ENCODE data around the gene RGS6. TPM values are rescaled to one million over a fixed set of nuclear protein-coding genes. Genes with fewer than 3 reads are reported as not detected.

The RGS6 gene
- total and polyA plus RNA-seq, 2 of the 4 experiments (the other 2 are of a cell fraction) = not detected

DNA sequence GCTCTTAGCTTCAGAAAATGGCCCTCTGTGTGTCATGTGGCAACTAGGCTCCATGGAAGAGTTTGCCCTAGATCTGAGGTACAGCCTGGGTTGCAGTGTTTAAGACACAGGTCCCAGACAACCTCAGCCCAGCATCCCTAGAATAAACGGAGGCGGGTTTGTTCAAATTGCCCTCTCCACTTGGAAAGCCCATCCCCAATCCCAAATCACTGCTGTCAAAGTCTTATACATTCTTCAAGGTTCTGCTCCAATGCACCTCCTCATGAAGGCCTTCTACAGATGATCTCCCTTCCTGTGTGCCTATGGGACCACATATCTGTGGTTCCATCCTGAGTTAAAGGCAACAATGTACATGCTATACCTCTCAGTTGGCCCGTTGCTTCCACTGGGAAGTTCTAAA is 671.9 kb downstream of the RGS6 start:
- POLR2A ChIA-PET (ENCODE audit: unreplicated experiment) = no interaction called here
- H3K14ac ChIP-seq (replicated peaks; ENCODE audit: low read depth, low read length) = no peak overlapping the region; the same call in 1 of the 2 replicates
- peak overlapping the region; percentile 42; the same call in 1 of the 2 replicates for H2BK120ac ChIP-seq (ENCODE audit: low read depth, low read length)
- H3K79me1 ChIP-seq (ENCODE audit: low read depth in 1 of 2, low read length in 2 of 2) = peaks cover 0 to 15% of the 10 kb centered on the region in 2 experiments; a peak in 1 of 4 replicates
- no peak overlapping the region; a peak in 1 of 4 replicates for H4K8ac ChIP-seq (ENCODE audit: low read depth in 2 of 2, low read length in 2 of 2)
- H2AFZ ChIP-seq (replicated peaks; ENCODE audit: low read length, poor library complexity) = no peak overlapping the region
- peaks cover 19% of the 10 kb centered on the region for H3K4me1 ChIP-seq (ENCODE audit: control insufficient read depth, insufficient read depth, low read length)
- ATAC-seq (ENCODE audit: low read depth) (no peak), DNase-seq (no peak)
- WGBS, 2 experiments (ENCODE audit: extremely low coverage in 2 of 2, insufficient read length in 1 of 2) = 44% methylated on average over 1 of the region's 3 CpGs; no CpG with 5 or more reads in 1 of the 2 experiments
- in situ Hi-C loops (cut with MboI; ENCODE audit: low sequenced_read_pairs) = loop anchor here (10.0 kb wide), 1 partner anchor 79 kb away; no protein-coding TSS in a partner anchor
- H3K27me3 ChIP-seq (ENCODE audit: control insufficient read depth, insufficient read depth, low read length) = no peaks in the 10 kb centered on the region
- no peak overlapping the region for H3K9ac ChIP-seq (ENCODE audit: low read depth, low read length)
- peak overlapping the region; percentile 21; the same call in 2 of the 3 replicates for H2BK15ac ChIP-seq (ENCODE audit: low read depth, low read length)
- peak overlapping the region; percentile 58; the same call in 1 of the 2 replicates for H3K4ac ChIP-seq (ENCODE audit: low read depth, low read length)
- peak overlapping the region; percentile 72 for H2AK5ac ChIP-seq (ENCODE audit: low read depth, low read length)
- dilution Hi-C loops (cut with HindIII; ENCODE audit: low sequenced_read_pairs, unreplicated experiment) = no loop called here
- H4K20me1 ChIP-seq (ENCODE audit: insufficient read depth, low read length) = no peaks in the 10 kb centered on the region
- peaks cover 12% of the 10 kb centered on the region for H3K9me1 ChIP-seq (ENCODE audit: insufficient read depth, low read length)
- no peak overlapping the region for H3K18ac ChIP-seq (ENCODE audit: low read depth, low read length)
- no peaks in the 10 kb centered on the region for H3K36me3 ChIP-seq (ENCODE audit: control insufficient read depth, insufficient read depth, low read length)
- H3K4me2 ChIP-seq (ENCODE audit: low read depth, low read length) = no peak overlapping the region
- peak overlapping the region; percentile 11 for H4K91ac ChIP-seq (ENCODE audit: insufficient read depth, low read depth, low read length)
- no peak overlapping the region for H3K56ac ChIP-seq (ENCODE audit: extremely low read depth, insufficient read depth, low read length)
- no peak overlapping the region for H3K27ac ChIP-seq (ENCODE audit: insufficient read depth, low read length)
- no peak overlapping the region for H3K4me3 ChIP-seq (ENCODE audit: insufficient read depth, low read depth, low read length)
- H2BK20ac ChIP-seq (ENCODE audit: low read depth, low read length) = peak overlapping the region; percentile 68
- no TSS peak for BruUV-seq (replicated peaks)
- peak overlapping the region; percentile 2 for H2AK9ac ChIP-seq (replicated peaks; ENCODE audit: low read depth, low read length, poor library complexity)
- H2BK5ac ChIP-seq (ENCODE audit: low read depth, low read length, poor library complexity, severe bottlenecking) = no peak overlapping the region
- H3K9me3 ChIP-seq (ENCODE audit: control insufficient read depth, insufficient read depth, low read length) = no peaks in the 10 kb centered on the region
- intact Hi-C loops (cut with micrococcal nuclease) = no loop called here
- no peak overlapping the region for H3K23ac ChIP-seq (ENCODE audit: low read depth, low read length)
- TF ChIP-seq MXI1 (IDR thresholded peaks at IDR 0.05; ENCODE audit: borderline replicate concordance, low read depth, low read length) (no peak), RAD21 (IDR thresholded peaks at IDR 0.05; ENCODE audit: low read length) (no peak), SMC3 (IDR thresholded peaks at IDR 0.05; ENCODE audit: low read depth, low read length) (no peak), MAFK (IDR thresholded peaks at IDR 0.05; ENCODE audit: low read depth, low read length) (no peak), FOS (IDR thresholded peaks at IDR 0.05; ENCODE audit: low read depth, low read length) (no peak), CHD1 (IDR thresholded peaks at IDR 0.05; ENCODE audit: low read depth, low read length) (no peak), NFE2L2 (IDR thresholded peaks at IDR 0.05; ENCODE audit: low read depth, low read length) (no peak), CEBPB (IDR thresholded peaks at IDR 0.05; ENCODE audit: low read depth, low read length) (no peak), BHLHE40 (IDR thresholded peaks at IDR 0.05; ENCODE audit: low read depth, low read length) (no peak)
- TF ChIP-seq, protein P1, sequence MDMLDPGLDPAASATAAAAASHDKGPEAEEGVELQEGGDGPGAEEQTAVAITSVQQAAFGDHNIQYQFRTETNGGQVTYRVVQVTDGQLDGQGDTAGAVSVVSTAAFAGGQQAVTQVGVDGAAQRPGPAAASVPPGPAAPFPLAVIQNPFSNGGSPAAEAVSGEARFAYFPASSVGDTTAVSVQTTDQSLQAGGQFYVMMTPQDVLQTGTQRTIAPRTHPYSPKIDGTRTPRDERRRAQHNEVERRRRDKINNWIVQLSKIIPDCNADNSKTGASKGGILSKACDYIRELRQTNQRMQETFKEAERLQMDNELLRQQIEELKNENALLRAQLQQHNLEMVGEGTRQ (IDR thresholded peaks at IDR 0.05; ENCODE audit: low read depth, low read length) = no peak
- TF ChIP-seq, protein P2, sequence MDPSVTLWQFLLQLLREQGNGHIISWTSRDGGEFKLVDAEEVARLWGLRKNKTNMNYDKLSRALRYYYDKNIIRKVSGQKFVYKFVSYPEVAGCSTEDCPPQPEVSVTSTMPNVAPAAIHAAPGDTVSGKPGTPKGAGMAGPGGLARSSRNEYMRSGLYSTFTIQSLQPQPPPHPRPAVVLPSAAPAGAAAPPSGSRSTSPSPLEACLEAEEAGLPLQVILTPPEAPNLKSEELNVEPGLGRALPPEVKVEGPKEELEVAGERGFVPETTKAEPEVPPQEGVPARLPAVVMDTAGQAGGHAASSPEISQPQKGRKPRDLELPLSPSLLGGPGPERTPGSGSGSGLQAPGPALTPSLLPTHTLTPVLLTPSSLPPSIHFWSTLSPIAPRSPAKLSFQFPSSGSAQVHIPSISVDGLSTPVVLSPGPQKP (IDR thresholded peaks at IDR 0.05; ENCODE audit: borderline replicate concordance, low read depth, low read length) = no peak
- TF ChIP-seq, protein P3, sequence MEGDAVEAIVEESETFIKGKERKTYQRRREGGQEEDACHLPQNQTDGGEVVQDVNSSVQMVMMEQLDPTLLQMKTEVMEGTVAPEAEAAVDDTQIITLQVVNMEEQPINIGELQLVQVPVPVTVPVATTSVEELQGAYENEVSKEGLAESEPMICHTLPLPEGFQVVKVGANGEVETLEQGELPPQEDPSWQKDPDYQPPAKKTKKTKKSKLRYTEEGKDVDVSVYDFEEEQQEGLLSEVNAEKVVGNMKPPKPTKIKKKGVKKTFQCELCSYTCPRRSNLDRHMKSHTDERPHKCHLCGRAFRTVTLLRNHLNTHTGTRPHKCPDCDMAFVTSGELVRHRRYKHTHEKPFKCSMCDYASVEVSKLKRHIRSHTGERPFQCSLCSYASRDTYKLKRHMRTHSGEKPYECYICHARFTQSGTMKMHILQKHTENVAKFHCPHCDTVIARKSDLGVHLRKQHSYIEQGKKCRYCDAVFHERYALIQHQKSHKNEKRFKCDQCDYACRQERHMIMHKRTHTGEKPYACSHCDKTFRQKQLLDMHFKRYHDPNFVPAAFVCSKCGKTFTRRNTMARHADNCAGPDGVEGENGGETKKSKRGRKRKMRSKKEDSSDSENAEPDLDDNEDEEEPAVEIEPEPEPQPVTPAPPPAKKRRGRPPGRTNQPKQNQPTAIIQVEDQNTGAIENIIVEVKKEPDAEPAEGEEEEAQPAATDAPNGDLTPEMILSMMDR (conservative IDR thresholded peaks at IDR 0.05; ENCODE audit: low read depth, low read length) = no peak
- H4K5ac ChIP-seq (ENCODE audit: low read depth, low read length) = no peak overlapping the region
- CTCF ChIA-PET = no interaction called here
